HFF-Myc (cell line): ENCODE measurements around the gene ZNF277.

Source experiments
- DNase-seq: peaks from one replicate; pipeline ENCODE4 v3.0.0-alpha.2; 2011; ENCODE audit warnings: low read depth; ENCODE audit errors: extremely low read depth
- H3K4me3 ChIP-seq: replicated peaks from 2 replicates; pipeline ENCODE4 v1.5.1; 2011; ENCODE audit warnings: low read depth, mild to moderate bottlenecking, control low read depth, low read length
- TF ChIP-seq, protein P1 (sequence below): IDR thresholded peaks from 2 replicates; pipeline ENCODE4 v1.5.1; 2012; ENCODE audit warnings: mild to moderate bottlenecking, low read depth, low read length, control low read depth; ENCODE audit errors: missing control alignments

Gene ZNF277

DNA sequence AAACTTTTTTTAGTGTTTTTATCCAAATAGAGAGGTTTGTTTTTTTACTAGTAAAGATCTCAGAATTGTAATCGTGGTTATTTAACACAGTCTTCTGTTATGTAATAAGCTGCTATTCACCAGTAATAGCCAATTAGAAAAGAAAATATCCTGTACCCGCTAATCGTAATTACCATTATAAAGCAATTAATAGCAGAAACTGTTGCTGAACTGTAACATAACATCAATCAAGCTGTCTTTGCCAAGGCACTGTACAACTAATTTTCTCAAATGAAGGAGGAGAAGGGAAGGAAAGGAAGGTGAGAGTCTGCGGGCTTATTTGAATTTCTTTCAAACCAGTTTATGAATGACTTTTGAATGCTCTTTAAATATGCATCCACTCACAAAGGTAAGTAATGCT lies 9.3 kb downstream of the ZNF277 start:
- H3K4me3 ChIP-seq = no peak overlapping the region
- TF ChIP-seq, protein P1, sequence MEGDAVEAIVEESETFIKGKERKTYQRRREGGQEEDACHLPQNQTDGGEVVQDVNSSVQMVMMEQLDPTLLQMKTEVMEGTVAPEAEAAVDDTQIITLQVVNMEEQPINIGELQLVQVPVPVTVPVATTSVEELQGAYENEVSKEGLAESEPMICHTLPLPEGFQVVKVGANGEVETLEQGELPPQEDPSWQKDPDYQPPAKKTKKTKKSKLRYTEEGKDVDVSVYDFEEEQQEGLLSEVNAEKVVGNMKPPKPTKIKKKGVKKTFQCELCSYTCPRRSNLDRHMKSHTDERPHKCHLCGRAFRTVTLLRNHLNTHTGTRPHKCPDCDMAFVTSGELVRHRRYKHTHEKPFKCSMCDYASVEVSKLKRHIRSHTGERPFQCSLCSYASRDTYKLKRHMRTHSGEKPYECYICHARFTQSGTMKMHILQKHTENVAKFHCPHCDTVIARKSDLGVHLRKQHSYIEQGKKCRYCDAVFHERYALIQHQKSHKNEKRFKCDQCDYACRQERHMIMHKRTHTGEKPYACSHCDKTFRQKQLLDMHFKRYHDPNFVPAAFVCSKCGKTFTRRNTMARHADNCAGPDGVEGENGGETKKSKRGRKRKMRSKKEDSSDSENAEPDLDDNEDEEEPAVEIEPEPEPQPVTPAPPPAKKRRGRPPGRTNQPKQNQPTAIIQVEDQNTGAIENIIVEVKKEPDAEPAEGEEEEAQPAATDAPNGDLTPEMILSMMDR = no peak

DNA sequence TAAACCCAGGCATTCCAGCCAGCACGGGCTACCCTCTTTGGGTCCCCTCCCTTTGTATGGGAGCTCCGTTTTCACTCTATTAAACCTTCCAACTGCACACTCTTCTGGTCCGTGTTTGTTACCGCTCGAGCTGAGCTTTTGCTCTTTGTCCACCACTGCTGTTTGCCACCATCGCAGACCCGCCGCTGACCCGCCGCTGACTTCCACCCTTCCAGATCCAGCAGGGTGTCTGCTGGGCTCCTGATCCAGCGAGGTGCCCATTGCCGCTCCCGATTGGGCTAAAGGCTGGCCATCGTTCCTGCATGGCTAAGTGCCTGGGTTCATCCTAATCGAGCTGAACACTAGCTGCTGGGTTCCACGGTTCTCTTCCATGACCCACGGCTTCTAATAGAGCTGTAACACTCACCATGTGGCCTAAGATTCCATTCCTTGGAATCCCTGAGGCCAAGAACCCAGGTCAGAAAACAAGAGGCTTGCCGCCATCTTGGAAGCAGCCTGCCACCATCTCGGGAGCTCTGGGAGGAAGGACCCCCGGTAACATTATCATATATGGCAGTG lies 14.5 kb downstream of the ZNF277 start:
- DNase-seq = no peak
- TF ChIP-seq, protein P1 = no peak
- no peak overlapping the region for H3K4me3 ChIP-seq

More for the DNA sequence above, 9.3 kb downstream of the ZNF277 start:
- no peak for DNase-seq

DNA sequence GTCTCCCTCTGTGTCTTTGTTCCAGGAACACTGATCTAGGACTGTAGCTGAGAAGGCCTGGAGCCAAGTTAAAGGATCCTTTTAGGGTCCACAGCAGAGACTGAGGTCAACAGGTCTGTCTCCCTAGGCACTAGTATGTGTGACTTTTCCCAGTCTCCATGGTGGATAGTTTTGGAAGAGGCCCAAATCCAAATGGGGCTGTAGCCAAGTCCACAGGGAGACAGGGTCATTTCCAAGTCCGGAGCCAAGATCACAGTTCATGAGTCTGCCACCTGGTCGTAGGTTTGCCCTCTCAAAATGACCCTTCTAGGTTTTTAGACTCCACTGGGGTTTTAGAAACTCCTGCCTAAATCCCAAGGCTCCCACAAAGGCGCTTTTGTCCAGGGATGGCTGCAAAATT lies 16.8 kb downstream of the ZNF277 start:
- no peak for DNase-seq

DNA sequence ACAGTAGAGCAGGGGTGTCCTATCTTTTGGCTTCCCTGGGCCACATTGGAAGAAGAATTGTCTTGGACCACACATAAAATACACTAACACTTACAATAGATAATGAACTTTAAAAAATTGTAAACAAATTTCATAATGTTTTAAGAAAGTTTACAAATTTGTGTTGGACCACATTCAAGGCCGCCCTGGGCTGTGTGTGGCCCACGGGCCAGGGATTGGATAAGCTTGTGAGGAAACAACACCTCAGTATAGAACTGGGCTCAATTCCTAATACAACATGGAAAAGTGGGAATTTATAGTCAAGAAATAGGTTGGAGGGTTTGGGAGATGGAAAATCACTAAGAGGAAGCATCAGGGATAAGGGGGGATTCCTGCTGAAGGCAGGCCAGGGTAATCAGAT lies 17.7 kb downstream of the ZNF277 start:
- no peak for DNase-seq
- H3K4me3 ChIP-seq = no peak overlapping the region
- TF ChIP-seq, protein P1 = no peak

More for the DNA sequence above, 16.8 kb downstream of the ZNF277 start:
- TF ChIP-seq, protein P1 = no peak
- H3K4me3 ChIP-seq = no peak overlapping the region

DNA sequence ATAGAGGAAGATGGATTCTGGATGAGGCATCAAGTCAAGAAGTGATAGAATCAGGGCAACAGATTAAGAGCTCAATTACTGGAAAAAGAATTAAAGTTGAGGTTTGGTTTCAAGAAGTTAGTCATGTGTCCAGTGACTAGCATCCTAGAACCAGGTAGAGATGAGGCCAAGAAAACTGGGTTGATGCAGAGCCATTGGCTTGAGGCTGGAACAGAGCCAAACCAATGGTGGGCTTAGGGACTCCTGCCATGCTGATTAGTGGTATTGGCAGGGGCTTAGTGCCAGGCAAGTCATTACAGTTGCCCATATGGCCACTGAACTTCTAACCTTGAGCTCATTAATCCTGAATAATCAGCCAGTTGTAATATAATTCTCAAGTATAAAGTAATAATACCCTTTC lies 18.5 kb downstream of the ZNF277 start:
- TF ChIP-seq, protein P1 = no peak
- no peak overlapping the region for H3K4me3 ChIP-seq
- no peak for DNase-seq

DNA sequence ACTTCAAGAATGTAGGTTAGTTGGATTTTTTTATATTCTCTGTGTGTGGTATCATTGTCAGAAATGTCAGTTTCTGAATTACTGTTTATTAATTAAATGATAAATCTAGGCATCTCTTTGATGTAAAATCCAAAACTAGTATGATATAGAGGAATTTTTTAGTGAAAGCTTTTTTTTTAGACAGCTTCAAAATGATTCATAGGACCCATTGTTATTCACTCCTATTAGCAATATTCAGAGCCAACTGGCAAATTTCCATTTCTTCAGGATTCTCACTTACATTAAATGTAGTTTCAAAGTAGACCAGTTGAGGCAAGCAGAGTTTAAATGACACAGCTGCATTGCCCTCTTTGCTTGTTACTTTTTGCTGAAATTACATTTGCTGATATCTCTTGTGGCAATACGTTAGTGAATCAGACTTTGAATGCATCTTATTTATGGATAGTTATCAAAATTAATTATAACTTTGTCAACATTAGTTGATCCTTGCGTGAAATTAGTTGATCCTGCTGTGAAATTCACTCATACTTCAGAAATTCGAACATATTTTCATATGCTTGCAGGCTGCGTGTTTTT lies 20.3 kb downstream of the ZNF277 start:
- no peak overlapping the region for H3K4me3 ChIP-seq
- TF ChIP-seq, protein P1 = no peak
- no peak for DNase-seq

DNA sequence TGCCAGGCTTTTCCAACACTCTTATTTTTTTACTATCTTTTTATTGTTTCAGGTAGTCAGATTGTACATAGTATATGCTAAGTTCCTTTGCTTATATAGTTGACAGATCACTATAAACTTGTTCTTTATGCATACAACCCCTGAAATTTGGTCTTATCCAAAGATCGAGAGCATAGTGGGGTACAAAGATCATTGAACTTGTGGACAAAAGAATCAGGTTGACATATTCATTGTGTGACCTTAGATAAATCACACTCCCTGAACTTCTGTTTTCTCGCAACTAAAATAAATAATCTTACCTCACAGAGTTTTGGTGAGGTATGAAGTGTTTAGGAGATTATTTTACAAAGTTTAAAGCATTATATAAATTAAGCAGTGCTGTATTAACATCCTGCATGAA lies 22.1 kb downstream of the ZNF277 start:
- no peak overlapping the region for H3K4me3 ChIP-seq
- TF ChIP-seq, protein P1 = no peak
- DNase-seq = no peak
